Measurements from ENCODE around the gene ATRN.

Gene ATRN

GRCh38 chr20:3679749-3680700 lies 209.2 kb downstream of the ATRN start:
- DNase-seq = no peak

DNA sequence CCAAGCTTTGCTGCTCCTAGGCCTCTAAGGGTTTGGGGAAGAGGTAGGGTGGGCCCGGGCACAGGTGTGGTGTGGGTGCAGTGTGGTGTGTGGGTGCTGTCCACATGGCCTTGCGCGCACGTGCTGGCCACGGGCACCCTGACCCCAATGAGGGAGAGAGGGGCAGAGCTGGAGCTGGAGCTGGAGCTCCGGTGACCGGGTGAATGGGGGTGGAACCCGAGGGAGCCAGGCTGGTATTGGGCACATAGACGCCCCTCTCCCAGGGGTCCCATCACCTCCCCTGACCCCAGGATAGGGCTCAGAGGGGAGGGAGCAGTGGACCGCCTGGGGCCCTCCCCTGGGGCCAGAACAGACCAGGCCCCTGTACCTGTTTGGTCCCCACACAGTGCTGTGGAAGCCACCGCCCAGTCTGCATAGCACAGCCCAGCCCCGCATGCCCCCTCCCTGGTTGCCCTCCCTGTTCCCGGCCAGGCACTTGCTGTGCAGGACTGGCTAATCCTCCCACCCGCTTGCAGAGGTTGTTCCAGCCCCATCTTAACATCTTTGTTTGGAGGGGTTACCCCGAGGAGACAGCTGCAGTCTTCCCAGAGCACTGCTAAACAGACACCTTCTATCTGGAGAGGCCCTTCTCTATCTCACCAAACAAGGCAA lies 210.0 kb downstream of the ATRN start:
- DNase-seq = peak; percentile 27

DNA sequence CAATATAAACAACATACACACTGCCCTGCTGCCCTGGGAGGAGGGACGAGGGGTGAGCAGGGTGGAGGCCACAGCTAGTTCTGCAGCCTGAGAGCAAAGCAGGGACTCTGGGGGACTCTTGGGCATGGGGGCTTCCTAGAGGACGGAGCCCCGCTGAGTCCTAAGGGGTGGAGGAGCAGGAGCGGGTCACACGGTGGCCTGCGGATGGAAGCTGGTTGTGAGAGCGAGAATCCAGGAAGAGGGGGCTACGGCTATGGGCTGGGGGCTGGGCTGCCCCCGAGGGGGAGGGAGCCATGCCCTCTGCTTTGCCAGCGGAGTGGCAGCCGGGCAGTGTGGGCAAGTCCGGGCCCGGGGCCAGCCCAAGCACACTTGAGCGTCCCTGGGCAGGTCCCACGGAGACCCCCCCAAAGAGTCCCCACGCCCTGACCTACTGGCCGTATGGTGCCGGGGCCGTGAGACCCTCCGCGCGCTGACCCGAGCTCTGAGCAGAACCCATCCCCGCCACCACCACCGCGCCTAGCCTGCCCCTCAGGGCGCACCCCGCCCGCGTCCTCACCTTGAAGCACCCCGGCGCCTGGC lies 210.6 kb downstream of the ATRN start:
- no peak for DNase-seq

DNA sequence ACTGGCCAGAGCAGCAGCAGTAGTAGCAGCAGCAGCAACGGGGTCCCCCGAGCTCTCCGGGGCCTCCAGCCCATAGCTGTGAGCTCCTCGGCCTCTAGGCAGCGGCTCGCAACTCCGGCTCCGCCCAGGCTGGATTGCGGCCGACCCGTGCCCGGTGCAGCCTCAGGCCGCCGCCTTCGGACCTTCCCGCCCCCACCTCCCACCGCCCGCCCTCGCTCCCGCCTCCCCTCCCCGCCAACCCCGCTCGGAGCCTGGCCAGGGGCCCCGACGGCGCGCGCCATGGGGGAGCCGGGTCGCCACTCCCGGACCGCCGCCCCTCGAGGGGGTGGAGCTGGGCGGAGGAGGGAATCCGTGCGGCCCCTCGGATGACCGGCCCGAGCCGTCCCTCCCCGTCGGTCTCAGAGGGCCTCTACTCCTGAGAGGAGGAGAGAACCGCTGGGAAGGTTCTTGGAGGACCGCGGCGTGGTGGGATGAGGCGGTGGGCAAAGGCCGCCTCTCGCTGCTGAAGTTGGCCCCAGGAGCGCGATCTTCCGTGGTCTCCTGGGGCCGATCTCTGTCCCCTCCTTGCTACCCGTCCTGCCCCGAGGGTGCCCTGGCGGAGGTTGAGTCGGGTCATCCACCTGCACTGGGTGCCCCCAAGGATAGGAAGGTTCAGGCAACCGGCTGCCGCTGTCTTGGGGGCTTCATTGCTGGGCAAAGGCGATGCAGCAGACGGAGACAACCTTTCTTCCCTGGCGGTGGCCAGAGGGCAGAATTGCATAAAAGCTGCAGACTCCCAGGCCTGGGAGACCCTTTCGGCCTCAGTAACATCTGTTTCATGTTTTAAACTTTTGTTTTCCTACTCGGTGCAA lies 211.3 kb downstream of the ATRN start, which contains the start of gene ADAM33:
Gene ADAM33 (minus strand): TSS at position 80 of the 851 bp plus-strand sequence. CDS start 6 bp downstream, at position 74.
- DNase-seq = no peak

DNA sequence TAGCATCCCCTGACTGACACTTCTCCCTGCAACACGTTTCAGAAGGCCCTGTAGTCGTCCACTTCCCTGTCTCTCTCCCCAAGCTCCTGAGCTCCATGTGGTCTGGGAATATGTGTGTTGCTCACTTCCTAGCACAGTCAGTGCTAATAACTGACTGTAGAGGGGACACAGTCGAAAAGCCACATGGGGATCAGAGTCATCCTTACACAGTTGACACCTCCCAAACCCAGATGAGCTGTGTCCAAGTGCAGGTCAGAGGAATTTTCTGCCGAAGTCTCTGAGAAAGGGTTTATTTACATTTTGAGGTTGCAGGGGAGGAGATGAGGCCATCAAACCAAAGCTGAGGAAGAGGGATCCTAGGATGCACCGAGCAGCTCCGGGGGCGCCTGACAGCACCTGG lies 214.5 kb downstream of the ATRN start:
- no peak for DNase-seq

DNA sequence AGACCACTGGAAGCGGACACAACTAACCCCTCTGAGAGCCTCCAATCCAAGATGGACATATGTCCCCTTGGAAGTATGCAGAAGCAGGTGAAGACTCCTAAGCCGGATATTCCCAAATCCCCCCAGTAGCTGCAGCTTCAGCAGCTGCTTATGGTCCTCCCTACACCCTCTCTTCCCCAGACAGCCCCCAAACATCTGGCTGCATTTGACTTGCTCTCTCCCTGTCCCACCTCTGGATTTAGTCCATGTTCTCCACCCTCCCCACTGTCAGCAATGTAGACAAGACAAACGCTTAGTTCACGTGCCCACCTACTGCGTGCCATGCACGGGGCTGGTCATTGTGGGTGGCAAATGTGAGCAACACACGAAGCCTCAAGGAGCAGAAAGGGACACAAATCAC lies 215.6 kb downstream of the ATRN start:
- DNase-seq = no peak

DNA sequence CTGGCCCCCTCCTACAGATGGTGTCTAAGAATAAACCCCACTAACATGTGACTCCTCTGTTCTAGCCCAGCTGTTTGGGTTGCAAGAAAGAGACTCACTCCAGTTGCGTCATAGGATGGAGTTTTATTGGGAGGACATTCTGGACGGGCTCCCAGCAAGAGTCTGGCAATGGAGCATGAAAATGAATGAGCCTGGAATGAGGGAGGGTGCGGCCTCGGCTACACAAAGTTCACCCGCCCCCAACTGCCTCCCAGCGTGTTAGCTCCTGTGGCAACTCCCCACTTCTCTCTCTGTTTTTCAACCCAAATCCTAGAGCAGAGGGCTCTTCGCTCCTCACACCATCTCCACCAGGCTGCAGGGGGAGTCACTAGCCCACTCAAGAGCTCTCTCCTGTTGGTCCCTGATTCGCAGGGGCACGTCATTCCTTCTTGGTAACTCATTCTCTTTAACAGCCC lies 216.1 kb downstream of the ATRN start:
- DNase-seq = no peak

- DNase-seq = peak; percentile 24
These were observed 216.8 kb downstream of the ATRN start for GRCh38 chr20:3687655-3688054.

DNA sequence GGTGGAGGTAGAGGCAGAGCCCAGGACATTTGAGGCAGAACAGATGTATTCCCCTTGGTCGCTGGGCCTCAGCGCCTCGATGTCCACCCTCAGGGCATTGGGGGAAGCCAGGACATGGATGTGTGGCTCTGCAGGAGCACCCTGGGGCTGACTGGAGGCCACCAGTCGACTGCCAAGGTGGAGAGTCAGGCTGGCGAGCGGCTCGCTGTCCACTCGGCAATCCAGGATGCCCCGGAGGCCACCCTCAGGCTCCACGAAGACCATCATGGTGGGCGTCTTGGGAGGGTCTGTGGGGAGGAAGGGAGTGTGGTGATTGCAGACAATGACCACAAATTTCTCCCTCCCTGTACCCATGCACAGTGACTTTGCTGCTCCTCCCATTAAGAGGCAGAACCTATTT lies 219.2 kb downstream of the ATRN start:
- no peak for DNase-seq

DNA sequence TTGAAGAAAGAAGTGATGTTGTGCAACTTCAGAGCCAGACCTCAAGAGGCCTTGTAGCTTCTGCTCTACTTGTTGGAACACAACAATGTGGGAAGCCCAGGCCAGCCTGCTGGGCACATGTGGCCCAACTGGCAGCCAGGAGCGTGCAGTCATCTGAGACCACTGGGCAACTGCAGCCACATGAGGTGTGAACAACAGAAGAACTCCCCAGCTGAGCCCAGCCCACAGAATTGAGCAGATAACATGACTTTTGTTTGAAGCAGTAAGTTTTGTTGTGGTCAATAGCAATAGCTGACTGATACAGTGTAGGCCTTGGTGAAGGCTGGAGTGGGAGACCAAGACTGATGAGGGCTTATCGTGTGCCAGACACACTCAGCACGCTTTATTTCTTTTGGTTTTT lies 219.6 kb downstream of the ATRN start:
- DNase-seq = no peak

- DNase-seq = no peak
These were observed 220.5 kb downstream of the ATRN start for GRCh38 chr20:3691306-3691705.

DNA sequence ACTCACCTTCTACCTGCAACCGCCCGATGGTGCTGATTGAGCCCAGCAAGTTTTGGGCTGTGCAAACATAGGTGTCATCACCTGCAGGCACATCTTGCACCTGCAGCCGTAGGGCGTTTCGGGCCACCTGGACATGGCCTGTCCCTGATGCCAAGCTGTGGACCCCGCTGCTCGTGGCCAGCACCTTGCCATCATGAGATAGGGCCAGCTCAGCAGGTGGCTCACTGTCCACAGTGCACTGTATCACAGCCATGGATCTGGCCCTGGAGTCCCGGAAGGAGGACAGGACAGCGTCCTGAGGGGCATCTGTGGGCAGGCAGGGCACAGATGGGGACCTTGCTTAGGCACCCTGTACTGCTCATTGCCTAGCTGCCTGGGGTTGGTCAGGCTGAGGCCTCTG lies 221.1 kb downstream of the ATRN start:
- DNase-seq = no peak

- DNase-seq = no peak
These were observed 222.0 kb downstream of the ATRN start for GRCh38 chr20:3692706-3693294.

- no peak for DNase-seq
These were observed 222.6 kb downstream of the ATRN start for GRCh38 chr20:3693376-3693775.

DNA sequence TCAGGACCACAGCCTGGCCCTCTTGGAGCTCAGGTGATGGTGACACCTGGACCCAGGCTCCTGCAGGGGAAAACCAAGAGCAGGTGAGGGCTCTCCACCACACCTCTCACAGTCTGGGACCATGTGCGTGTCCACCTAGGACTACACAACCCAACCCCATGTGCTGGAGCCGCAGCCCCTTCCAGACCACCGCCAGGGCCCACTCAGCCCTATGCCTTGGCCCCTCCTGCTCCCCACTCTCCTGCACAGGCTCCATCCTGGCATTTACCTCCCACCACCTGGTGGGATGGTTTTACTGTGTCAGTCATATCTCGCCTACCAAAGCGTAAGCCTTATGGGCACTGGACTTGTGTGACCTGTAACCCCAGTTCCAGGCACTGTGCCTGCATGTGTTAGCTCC lies 224.0 kb downstream of the ATRN start:
- DNase-seq = no peak

DNA sequence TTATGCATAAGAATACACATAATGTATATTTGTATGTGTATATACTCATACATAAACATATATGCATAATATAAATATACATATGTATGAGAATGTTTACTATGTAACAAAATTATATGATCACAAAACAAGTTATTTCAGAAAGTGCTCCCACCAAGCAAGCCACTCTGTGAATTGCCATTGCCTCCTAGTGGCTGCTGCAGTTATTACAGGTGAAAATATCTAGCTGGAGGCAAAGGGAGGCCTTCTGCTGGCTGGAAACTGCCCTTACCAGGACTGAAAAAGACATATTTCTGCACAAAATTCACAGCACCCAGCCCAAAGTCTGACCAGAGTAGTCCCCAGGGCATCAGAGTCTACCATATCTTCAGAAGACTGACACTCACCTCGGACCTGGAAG lies 225.4 kb downstream of the ATRN start:
- no peak for DNase-seq

DNA sequence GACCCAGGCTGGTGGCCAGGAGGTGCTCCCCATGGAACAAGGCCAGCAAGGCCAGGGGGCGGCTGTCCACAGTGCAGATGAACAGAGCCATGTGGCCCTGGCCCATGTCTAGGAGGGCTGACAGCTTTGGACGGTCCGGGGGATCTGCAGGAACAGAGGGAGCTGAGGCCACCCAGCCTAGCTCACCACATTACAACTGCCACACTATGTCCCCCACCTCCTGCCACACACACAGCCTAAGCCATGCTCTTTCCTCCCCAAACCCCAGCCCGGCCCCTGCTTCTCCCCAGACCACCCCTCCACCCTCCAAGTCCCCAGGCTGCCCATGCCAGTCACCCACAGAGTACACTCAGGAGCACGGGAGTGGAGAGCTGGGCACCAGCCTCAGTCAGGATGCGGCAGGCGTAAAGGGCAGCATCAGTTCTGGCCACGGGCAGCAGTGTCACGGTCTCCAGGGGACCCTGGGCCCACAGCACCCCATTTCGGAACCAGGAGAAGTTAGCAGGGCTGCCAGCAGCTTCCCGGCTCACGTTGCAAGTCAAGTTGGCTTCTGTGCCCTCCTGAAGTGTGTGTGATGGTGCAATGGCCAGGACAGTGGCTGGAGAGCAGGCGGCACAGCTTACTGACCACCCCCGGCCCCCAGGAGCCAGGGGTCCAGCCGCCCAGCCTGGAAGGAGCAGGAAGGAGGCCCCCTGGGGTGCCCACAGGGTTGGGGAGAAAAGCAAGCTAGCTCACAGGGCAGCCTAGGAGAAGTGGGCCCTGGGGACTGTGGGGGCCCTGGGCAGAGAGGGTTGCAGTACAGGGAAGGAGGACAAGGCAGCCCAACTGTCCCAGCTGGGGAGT lies 226.1 kb downstream of the ATRN start:
- no peak for DNase-seq

DNA sequence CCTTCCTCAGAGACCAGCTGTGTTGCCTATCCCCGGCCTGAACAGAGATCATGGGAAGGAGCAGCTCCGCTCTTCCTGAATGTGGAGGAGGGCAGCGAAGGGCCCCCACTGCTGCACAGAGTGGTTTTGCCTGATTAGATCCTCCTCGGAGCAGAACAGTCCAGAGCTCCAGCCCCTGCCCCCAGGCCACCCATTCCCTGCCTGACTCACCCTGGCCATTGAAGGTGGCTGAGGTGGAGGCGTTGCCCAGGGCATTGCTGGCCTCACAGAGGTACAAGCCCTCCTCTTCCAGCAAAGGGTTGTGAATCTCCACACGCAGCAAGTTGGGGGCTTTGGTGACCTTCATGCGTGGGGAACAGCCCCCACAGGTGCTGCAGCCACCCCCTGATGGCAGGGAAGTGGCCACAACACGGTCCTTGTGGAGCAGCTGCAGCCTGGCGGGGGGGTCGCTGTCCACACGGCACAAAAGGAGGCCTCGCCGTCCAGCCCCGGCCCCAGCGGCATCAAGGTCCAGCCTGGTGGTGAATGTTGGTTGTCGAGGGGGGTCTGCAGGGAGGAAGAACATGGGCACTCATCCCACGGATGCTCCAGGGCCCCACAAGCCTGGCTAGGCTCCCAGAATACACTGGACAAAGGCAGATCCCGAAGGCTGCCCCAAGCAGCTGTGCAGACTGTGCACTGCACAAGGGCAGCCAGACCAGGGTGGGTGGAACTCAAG lies 226.9 kb downstream of the ATRN start:
- DNase-seq = no peak

- DNase-seq = no peak
These were observed 227.8 kb downstream of the ATRN start for GRCh38 chr20:3698591-3699001.

DNA sequence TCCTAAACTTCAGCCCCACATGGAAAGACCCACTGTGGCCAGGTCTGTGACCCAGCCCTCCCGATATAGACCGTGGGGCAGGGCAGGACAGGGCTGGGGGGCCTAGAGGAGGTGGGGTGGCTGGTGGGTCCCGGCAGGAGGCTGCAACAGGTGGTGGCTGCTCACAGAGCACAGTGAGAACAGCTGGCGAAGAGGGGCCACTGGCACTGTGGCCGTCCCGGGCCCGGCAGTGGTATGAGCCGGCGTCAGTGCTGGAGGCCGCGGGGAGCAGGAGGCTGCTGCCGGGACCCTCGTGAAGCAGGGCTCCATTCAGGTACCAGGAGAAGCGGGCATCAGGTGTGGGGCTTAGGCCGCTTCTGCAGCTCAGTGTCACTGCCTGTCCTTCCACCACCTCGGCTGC lies 228.2 kb downstream of the ATRN start:
- no peak for DNase-seq

Data from NCI-H510A treated with DMSO at 0.1 percent for 48 hours (cell line).